Right hindlimb (tissue), 1 donor: ENCODE results near the gene POU6F1.
A peak's percentile ranks its signal among the peaks of the same experiment; 100 is the strongest.
"Not testable (repeated sequence)": the region's sequence is repeated elsewhere in the genome, so short reads cannot be mapped to it uniquely, and the experiment has no call there.

ENCODE experiments used
- DNase-seq: peaks from one replicate; pipeline ENCODE4 v3.0.0-alpha.2; 2018

Gene POU6F1

GRCh38 chr12:51227962-51228361 lies 10.1 kb upstream of the POU6F1 start:
- DNase-seq, result no peak

DNA sequence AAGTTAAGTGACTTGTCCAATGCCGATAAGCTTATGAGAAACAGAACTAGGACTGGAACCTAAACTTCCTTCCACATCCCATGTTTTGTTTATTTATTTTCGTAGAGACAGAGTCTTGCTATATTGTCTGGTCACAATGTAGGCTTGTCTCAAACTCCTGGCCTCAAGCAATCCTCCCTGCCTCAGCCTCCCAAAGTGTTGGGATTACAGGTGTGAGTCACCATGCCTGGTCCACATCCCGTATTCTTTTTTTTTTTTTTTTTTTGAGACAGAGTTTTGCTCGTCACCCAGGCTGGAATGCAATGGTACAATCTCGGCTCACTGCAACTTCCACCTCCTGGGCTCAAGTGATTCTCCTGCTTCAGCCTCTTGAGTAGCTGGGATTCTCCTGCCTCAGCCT lies 9.2 kb upstream of the POU6F1 start:
- DNase-seq, result not testable (repeated sequence)

- no peak for DNase-seq
These were observed 7.9 kb upstream of the POU6F1 start for GRCh38 chr12:51225771-51226170.

DNA sequence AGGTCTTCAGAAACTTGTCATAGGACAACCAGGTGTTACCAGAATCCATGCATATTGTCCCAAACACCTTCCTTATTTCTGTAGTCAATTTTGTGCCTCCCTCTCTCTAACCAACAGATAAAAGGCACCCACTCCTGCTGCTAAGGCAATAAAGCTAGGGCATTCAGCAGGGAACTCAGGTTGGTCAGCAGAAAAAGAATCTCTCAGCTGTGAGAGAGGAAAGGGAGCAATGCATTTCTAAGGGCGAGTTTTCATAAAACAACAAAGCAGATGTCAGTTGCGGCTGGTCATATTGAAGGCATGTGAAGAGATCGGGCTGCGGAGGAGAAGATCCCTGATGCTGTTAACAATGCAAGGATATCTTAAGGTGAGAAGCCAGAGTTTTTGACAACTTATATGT lies 7.4 kb upstream of the POU6F1 start:
- DNase-seq, result no peak

DNA sequence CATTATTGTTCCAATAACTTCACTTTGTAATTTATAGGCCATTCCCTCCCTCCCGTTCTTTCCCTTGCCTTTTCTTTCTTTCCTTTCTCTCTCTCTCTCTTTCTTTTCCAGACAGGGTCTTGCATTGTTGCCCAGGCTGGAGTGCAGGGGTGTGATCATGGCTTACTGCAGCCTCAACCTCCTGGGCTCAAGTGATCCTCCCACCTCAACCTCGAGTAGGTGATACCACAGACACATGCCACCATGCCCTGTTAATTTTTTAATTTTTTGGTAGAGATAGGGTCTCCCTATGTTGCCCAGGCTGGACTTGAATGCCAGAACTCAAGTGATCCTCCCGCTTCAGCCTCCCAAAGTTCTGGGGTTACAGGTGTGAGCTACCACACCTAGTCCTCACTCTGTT lies 6.8 kb upstream of the POU6F1 start:
- no peak for DNase-seq

DNA sequence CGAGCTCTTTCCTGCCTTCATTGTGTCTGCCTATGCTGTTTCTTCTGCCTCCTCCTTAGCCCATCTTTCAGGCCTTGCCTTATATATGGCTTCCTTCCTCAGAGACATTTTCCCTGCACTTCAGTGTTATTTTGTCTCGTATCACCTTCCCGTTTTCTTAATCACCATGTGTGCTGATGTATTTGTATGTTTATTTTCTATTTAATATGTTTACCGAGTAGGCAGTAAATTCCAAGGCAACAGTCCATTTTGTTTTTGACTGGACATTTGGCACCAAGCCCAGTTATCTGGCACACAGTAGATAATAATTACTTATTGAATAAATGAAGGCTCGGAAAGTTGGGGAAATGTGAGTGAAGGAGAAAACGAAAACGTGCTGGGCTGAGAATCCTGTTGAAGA lies 4.6 kb upstream of the POU6F1 start:
- DNase-seq, result no peak

DNA sequence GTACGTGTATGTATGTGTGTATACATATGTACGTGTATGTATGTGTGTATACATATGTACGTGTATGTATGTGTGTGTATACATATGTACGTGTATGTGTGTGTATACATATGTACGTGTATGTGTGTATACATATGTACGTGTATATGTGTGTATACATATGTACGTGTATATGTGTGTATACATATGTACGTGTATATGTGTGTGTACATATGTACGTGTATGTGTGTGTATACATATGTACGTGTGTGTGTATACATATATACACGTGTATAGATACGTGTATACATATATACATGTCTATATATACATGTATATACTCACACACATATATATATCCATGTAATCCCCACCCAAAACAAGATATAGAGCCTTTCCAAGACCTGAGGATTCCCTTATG lies 2.0 kb upstream of the POU6F1 start:
- not testable (repeated sequence) for DNase-seq

GRCh38 chr12:51219322-51219721 lies 1.5 kb upstream of the POU6F1 start:
- DNase-seq, result no peak

- no peak for DNase-seq
These were observed 822 bp upstream of the POU6F1 start for GRCh38 chr12:51218607-51219161.

- DNase-seq, result peak; percentile 68
These were observed 512 bp downstream of the POU6F1 start for GRCh38 chr12:51217133-51217967.

DNA sequence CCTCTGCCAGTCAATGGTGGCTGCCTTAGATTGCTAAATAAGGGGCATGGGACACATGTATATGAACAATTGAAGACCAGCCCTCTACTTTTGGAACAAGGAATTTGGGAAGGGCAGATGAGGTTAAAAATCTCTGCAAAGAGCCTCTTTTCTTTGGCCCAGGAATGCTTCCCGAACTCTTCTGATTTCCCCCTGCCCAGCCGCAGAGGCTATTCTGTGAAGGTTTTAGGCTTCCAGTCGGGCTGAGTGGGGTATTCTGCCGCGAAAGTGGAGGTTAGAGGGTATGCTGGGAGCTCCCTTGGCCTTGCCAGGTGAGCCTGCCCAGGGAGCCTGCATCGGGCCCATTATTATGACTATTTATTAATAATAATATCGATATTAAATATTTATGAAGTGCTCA lies 1.2 kb downstream of the POU6F1 start:
- DNase-seq, result no peak

DNA sequence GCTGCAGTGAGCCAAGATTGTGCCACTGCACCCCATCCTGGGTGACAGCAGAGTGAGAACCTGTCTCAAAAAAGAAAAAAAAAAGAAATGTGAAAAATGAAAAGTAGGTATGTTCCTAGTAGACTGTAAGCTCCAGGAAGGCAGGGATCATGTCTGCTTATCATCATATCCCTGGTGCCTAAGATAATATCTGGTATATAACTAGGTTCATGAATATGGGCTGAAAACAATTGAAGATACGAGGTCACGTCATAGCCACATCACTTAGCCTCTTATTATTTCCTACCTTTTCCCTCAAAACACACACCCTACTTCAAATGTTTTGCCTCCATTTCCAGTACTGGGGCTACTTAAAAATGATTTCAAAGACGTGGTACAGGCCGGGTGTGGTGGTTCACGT lies 3.0 kb downstream of the POU6F1 start:
- DNase-seq, result no peak

DNA sequence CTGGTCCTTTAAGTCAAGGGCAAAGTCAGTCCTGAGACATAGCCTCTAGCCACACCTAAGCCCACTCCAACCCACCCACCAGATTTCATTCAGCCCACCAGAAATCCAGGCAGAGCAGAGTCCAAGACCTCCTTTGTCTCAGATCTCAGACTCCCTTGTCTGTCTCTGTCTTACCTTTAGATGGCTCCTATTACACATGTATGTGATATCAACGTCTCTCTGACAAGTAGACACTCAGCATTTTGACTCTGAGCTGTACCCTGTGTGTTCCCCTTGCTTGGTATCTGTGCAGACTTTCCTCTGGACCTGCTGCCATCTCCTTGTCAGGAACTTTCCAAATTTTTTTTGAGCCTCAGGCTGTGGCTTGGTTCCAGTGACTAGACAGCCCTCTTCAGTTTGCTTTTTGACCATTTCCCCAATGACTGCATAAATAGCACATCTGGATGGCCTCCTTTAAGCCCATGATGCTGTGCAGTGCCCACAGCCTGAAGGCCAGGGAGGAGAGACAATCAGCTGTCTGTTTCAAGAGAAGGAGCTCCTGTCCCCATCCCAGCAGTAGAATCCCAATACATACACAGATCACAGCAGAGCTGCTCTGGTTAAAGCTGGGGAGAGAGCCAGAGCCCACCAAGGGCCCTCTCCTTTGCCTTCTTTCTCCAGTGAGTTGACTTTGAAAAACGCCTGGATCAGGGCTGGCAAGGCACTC lies 7.0 kb downstream of the POU6F1 start:
- no peak for DNase-seq

DNA sequence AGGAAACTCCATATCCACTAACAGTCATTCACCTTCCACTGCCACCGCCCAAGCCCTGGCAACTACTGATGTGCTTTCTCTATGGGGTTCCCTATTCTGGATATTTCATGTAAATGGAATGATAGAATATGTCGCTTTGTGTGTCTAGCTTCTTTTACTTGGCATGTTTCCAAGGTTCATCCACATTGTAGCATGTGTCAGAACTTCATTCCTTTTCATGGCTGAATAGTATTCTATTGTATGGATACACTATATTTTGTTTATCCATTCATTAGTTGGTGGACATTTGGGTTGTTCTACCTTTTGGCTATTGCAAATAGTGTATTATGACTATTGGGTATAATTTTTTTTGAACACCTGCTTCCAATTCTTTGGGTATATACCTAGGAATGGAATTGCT lies 8.6 kb downstream of the POU6F1 start:
- no peak for DNase-seq

GRCh38 chr12:51208016-51208660 lies 9.7 kb downstream of the POU6F1 start:
- DNase-seq, result no peak

- no peak for DNase-seq
These were observed 12.5 kb downstream of the POU6F1 start for GRCh38 chr12:51205350-51205749.

DNA sequence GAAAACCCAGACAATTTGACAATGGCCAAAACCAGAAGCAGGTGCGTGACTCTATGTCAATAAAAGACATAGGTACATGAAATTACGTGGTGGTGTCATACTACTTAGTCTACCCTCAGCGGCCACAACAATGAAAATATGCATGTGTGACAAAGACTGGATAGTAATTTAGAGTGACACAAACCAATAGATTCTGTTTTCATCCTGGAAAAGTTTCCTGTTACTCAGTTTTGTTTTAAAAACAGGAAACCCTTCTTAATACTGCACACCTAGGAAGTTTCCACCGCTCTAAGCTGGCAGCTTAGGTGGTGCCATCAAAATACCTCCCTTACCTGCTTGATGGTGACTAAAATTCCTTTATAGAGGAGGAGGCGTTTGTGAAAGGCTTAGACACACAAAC lies 15.1 kb downstream of the POU6F1 start:
- no peak for DNase-seq

DNA sequence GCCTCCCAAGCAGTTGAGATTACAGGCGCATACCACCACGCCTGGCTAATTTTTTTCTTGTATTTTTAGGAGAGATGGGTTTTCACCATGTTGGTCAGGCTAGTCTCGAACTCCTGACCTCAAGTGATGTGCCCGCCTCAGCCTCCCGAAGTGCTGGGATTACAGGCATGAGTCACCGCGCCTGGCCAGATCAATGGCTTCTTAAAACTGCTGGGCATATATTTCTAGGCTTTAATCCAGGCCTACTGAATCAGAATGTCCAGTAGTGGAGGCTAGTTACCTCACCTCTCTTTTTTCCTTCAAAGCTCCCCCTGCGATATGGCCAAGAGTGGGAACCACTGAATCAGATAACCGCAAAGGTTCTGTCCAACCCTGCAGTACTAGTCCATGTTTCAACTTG lies 17.1 kb downstream of the POU6F1 start:
- DNase-seq, result no peak

DNA sequence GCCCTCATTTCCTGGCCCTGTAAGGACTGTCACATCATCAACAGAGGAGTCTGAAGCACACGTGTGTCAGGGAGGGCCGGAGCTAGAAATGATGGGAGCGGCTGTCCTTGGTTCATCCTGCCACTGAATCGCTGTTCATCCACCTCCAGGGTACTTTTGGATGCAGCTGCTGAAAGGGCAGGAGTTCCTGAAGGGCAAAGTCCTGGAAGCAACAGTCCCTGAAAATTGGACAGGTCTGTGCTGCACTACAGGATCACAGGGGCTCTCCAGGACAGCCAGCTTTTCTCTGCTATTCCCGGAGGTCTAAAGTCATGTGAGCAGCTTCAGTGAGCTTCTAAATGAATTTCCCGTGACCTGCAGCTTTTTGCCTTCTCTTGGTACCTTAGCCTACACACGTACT lies 17.7 kb downstream of the POU6F1 start:
- DNase-seq, result no peak

GRCh38 chr12:51199366-51199945 lies 18.4 kb downstream of the POU6F1 start:
- no peak for DNase-seq

GRCh38 chr12:51198568-51199365 lies 19.1 kb downstream of the POU6F1 start:
- no peak for DNase-seq
